ENCODE data around the gene GAL3ST2. TPM values are rescaled to one million over a fixed set of nuclear protein-coding genes. Genes with fewer than 3 reads are reported as not detected.

GAL3ST2 gene
- total and polyA plus RNA-seq, 4 donors: 0.40 TPM; not detected in 3

DNA sequence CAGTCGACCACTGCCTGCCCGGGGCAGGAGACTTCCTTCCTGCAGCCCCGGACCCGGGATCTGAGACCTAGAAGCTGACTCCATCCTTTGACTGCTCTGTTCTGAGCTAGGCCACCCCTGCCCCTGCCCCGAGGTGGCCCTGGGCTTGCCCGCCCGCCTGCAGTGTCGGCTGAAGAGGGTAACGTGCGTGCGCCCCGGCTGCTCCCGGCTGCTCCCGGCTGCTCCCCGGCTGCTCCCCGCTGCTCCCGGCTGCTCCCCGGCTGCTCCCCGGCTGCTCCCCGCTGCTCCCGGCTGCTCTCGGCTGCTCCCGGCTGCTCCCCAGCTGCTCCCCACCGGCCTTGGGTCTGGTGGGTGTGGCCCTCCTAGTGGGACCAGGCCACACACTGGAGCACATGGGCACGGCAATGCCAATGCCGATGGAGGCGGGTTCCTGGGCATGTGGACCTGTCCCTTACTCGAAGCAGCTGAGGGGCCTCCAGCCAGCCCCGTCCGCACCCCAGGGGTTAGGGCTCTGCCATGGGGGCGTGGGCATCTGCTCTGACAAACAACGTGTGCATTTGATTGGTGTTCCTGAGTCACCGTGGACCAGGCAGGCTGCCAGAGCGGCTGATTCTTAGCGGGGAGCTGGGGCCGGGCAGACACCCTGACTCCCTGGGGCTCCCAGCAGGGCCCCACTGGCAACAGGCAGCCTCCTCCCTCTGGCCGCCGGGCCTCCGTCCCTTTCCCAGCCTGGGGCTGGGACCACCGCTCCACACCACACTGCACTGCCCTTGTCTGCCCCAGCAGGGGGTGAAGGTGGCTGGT, 2.0 kb upstream of the GAL3ST2 start:
- peaks cover 0 to 21% (median 3%) of the 10 kb centered on the region in 5 donors for H3K4me1 ChIP-seq (ENCODE audit: control insufficient read depth in 5 of 5, insufficient read depth in 5 of 5, low read length in 5 of 5)
- no peak overlapping the region for H3K27ac ChIP-seq (ENCODE audit: low read depth in 1 of 2, low read length in 1 of 2)
- no peak overlapping the region for H3K9ac ChIP-seq (ENCODE audit: insufficient read depth in 1 of 2, low read length in 2 of 2)
- no peaks in the 10 kb centered on the region for H3K9me3 ChIP-seq (ENCODE audit: control insufficient read depth in 4 of 4, insufficient read depth in 3 of 4, low read length in 3 of 4)
- 62 to 66% methylated on average over 38 to 40 of the region's 40 CpGs for WGBS, 2 donors
- H3K36me3 ChIP-seq (ENCODE audit: control insufficient read depth in 4 of 4, insufficient read depth in 4 of 4, low read length in 4 of 4): no peaks in the 10 kb centered on the region
- no peak for TF ChIP-seq CTCF (IDR thresholded peaks at IDR 0.05; ENCODE audit: control extremely low read depth, extremely low read depth)
- no peaks in the 10 kb centered on the region for H3K27me3 ChIP-seq (ENCODE audit: control insufficient read depth in 3 of 3, insufficient read depth in 3 of 3, low read length in 2 of 3)
- no peak overlapping the region for H3K4me3 ChIP-seq
- DNase-seq (no peak), ATAC-seq (ENCODE audit: insufficient read depth, low FRiP score) (no peak)

GRCh38 chr2:241775223-241776177, 1.1 kb upstream of the GAL3ST2 start:
- DNase-seq: peak in 1 of 3 donors; percentile 11
- TF ChIP-seq CTCF (IDR thresholded peaks at IDR 0.05; ENCODE audit: control extremely low read depth, extremely low read depth): no peak
- Histone ChIP-seq H3K4me3 (no peak overlapping the region), H3K9me3 (ENCODE audit: control insufficient read depth in 4 of 4, insufficient read depth in 3 of 4, low read length in 3 of 4) (no peaks in the 10 kb centered on the region), H3K27ac (ENCODE audit: low read depth in 1 of 2, low read length in 1 of 2) (no peak overlapping the region), H3K9ac (ENCODE audit: insufficient read depth in 1 of 2, low read length in 2 of 2) (no peak overlapping the region), H3K4me1 (ENCODE audit: control insufficient read depth in 5 of 5, insufficient read depth in 5 of 5, low read length in 5 of 5) (peaks cover 0 to 21% (median 3%) of the 10 kb centered on the region in 5 donors), H3K27me3 (ENCODE audit: control insufficient read depth in 3 of 3, insufficient read depth in 3 of 3, low read length in 2 of 3) (no peaks in the 10 kb centered on the region), H3K36me3 (ENCODE audit: control insufficient read depth in 4 of 4, insufficient read depth in 4 of 4, low read length in 4 of 4) (no peaks in the 10 kb centered on the region)
- 77 to 82% methylated on average over 33 to 34 of the region's 34 CpGs for WGBS, 2 donors
- no peak for ATAC-seq (ENCODE audit: insufficient read depth, low FRiP score)

DNA sequence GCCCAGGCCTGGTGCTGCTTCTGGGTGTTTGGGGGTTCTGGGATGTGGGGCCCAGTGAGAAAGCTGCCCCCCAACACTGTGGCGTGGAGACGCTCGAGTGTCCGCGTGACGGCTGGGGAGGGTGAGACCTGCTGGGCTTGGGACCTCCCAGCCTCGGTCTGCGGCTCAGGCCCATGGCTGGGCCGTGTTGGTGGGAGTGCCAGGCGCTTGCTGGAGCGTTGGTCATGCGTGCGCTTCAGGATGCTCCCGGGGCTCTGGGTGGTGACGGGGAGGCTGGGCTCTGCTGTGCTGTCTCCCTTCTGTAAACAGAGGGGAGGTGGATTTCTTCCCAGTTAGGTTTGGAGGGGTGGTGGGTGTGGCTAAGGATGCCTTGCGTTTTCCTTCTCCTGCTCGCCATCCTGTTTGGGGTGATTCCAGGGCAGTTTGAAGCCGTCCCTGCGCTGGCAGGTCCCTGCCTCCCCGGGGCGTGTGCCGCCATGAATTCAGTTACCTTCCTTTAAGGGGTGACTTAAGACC, 606 bp downstream of the GAL3ST2 start:
- H3K27me3 ChIP-seq (ENCODE audit: control insufficient read depth in 3 of 3, insufficient read depth in 3 of 3, low read length in 2 of 3): no peaks in the 10 kb centered on the region
- no peaks in the 10 kb centered on the region for H3K36me3 ChIP-seq (ENCODE audit: control insufficient read depth in 4 of 4, insufficient read depth in 4 of 4, low read length in 4 of 4)
- DNase-seq: no peak
- no peak overlapping the region for H3K27ac ChIP-seq (ENCODE audit: low read depth in 1 of 2, low read length in 1 of 2)
- no peak for ATAC-seq (ENCODE audit: insufficient read depth, low FRiP score)
- 76 to 84% methylated on average over 22 of the region's 22 CpGs for WGBS, 2 donors
- H3K9me3 ChIP-seq (ENCODE audit: control insufficient read depth in 4 of 4, insufficient read depth in 3 of 4, low read length in 3 of 4): no peaks in the 10 kb centered on the region
- H3K4me1 ChIP-seq (ENCODE audit: control insufficient read depth in 5 of 5, insufficient read depth in 5 of 5, low read length in 5 of 5): peaks cover 0 to 8% (median 0%) of the 10 kb centered on the region in 5 donors
- TF ChIP-seq CTCF (IDR thresholded peaks at IDR 0.05; ENCODE audit: control extremely low read depth, extremely low read depth): no peak
- H3K4me3 ChIP-seq: no peak overlapping the region
- no peak overlapping the region for H3K9ac ChIP-seq (ENCODE audit: insufficient read depth in 1 of 2, low read length in 2 of 2)
